HFF-Myc (cell line): ENCODE results near the gene CYP26C1.
A peak's percentile ranks its signal among the peaks of the same experiment; 100 is the strongest.
"Not testable (repeated sequence)": the region's sequence is repeated elsewhere in the genome, so short reads cannot be mapped to it uniquely, and the experiment has no call there.

Experiments
- DNase-seq: peaks from one replicate; pipeline ENCODE4 v3.0.0-alpha.2; 2011; ENCODE audit warnings: low read depth; ENCODE audit errors: extremely low read depth
- H3K4me3 ChIP-seq: replicated peaks from 2 replicates; pipeline ENCODE4 v1.5.1; 2011; ENCODE audit warnings: low read depth, mild to moderate bottlenecking, control low read depth, low read length
- CTCF ChIP-seq: IDR thresholded peaks from 2 replicates; pipeline ENCODE4 v1.5.1; 2012; ENCODE audit warnings: mild to moderate bottlenecking, low read depth, low read length, control low read depth; ENCODE audit errors: missing control alignments

The CYP26C1 gene

GRCh38 chr10:93096901-93097300 is 36.3 kb downstream of the CYP26C1 start:
- H3K4me3 ChIP-seq, result no peak overlapping the region
- TF ChIP-seq CTCF, result no peak
- no peak for DNase-seq

DNA sequence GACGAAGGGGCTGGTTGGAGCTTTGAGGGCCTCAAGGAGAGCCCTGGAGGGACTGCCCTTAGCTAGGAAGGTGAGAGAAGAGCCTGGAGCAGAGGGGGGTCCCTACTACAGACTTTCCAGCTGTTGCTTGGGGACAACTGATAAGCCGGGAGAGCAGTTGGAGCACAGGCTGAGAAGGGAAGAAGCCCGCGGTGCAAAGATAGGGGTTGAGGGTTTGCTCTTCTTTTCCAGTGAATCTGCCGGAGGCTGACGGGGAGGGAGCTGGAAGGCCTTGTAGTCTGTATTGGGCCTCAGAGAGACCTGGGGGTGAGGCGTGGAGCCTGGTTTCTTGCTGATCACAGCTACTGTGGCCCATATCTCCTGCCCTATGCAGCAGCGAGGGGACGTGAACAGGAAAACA is 36.8 kb downstream of the CYP26C1 start:
- TF ChIP-seq CTCF, result no peak
- H3K4me3 ChIP-seq, result no peak overlapping the region
- no peak for DNase-seq

- H3K4me3 ChIP-seq, result no peak overlapping the region
- no peak for DNase-seq
Observed at GRCh38 chr10:93098816-93099215, 38.2 kb downstream of the CYP26C1 start.

DNA sequence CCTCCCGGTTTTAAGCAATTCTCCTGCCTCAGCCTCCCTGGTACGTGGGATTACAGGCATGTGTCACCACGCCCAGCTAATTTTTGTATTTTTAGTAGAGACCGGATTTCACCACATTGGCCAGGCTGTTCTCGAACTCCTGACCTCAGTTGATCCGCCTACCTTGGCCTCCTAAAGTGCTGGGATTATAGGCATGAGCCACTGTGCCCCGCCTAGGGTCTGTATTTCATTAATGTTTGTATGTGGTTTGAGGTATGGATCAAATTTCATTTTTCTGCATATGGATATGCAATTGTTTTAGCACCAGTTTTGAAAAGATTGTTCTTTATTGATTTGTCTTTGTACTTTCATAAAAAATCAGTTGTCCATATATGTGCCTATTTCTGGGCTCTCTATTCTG is 39.1 kb downstream of the CYP26C1 start:
- no peak for TF ChIP-seq CTCF
- H3K4me3 ChIP-seq, result no peak overlapping the region
- DNase-seq, result no peak

More at GRCh38 chr10:93098816-93099215, 38.2 kb downstream of the CYP26C1 start:
- no peak for TF ChIP-seq CTCF

DNA sequence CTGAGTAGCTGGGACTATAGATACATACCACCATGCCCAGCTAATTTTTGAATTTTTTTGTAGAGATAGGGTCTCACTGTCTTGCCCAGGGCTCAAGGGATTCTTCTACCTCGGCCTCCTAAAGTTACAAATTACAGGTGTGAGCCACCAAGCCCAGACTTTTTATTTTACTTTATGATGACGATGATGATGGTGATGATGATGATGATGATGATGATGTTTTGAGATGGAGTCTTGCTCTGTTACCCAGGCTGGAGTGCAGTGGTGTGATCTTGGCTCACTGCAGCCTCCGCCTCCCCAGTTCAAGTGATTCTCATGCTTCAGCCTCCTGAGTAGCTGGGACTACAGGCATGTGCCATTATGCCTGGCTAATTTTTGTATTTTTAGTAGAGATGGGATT is 40.5 kb downstream of the CYP26C1 start:
- not testable (repeated sequence) for H3K4me3 ChIP-seq, DNase-seq

- no peak overlapping the region for H3K4me3 ChIP-seq
- no peak for TF ChIP-seq CTCF
- no peak for DNase-seq
Observed at GRCh38 chr10:93103953-93104352, 43.4 kb downstream of the CYP26C1 start.

DNA sequence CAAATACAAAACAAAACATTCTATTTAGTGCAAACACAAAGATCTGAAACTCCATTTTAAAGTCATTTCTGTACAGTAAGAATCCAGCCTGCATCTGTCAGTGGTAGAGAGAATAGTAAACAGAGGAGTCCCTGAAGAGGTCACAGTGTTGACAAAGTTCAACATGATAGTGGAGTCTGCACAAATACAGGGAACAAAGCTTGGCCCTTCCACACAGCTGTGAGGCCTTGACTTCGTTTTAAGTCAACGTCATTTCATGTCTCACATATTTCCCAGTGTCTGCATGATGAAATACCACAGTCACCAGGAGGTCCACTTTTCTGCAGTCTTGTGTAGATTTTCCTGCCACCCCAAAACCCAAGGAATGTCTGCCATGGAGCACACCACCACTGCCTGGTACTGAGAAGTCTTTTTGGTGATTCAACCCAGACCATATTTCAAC is 46.1 kb downstream of the CYP26C1 start:
- TF ChIP-seq CTCF, result no peak
- H3K4me3 ChIP-seq, result no peak overlapping the region
- peak; percentile 22 for DNase-seq
